Hepatocyte (in vitro differentiated cells): ENCODE results near the gene PCYT1B. TPM values are rescaled to one million over a fixed set of nuclear protein-coding genes. Genes with fewer than 3 reads are reported as not detected.

Experiments used
- DNase-seq: peaks from one replicate; pipeline ENCODE4 v3.0.0-alpha.2; 2016; ENCODE audit warnings: low spot score
- H2AFZ ChIP-seq: fragments of 200-600 bp; sonication (generic); 2 replicates; pipeline ENCODE4 v1.6.0; 2016; ENCODE audit warnings: antibody characterized with exemption, mild to moderate bottlenecking
- H3K27ac ChIP-seq: fragments of 200-600 bp; sonication (generic); 2 replicates; pipeline ENCODE4 v1.5.1; 2016; ENCODE audit warnings: mild to moderate bottlenecking
- H3K27me3 ChIP-seq: fragments of 200-600 bp; sonication (generic); 2 replicates; pipeline ENCODE4 v1.6.1; 2016
- H3K36me3 ChIP-seq: fragments of 200-600 bp; sonication (generic); replicated peaks from 2 replicates; pipeline ENCODE4 v1.5.1; 2016; ENCODE audit warnings: low read depth; ENCODE audit not compliant: insufficient read depth
- H3K4me1 ChIP-seq: fragments of 200-600 bp; sonication (generic); 2 replicates; pipeline ENCODE4 v1.5.1; 2016; ENCODE audit warnings: mild to moderate bottlenecking, moderate library complexity; ENCODE audit not compliant: insufficient read depth
- H3K4me2 ChIP-seq: fragments of 200-600 bp; sonication (generic); 2 replicates; pipeline ENCODE4 v1.6.0; 2016
- H3K4me3 ChIP-seq: fragments of 200-600 bp; sonication (generic); 2 replicates; pipeline ENCODE4 v1.5.1; 2016; ENCODE audit warnings: mild to moderate bottlenecking
- H3K79me2 ChIP-seq: fragments of 200-600 bp; sonication (generic); 2 replicates; pipeline ENCODE4 v1.6.0; 2017; ENCODE audit warnings: mild to moderate bottlenecking
- H3K9me2 ChIP-seq: fragments of 200-600 bp; sonication (generic); replicated peaks from 2 replicates; pipeline ENCODE4 v1.6.0; 2017; ENCODE audit warnings: mild to moderate bottlenecking; ENCODE audit not compliant: insufficient read depth
- H3K9me3 ChIP-seq: fragments of 200-600 bp; sonication (generic); 2 replicates; pipeline ENCODE4 v1.5.1; 2016; ENCODE audit warnings: low read depth, mild to moderate bottlenecking
- H4K20me1 ChIP-seq: fragments of 200-600 bp; sonication (generic); 2 replicates; pipeline ENCODE4 v1.6.0; 2016; ENCODE audit warnings: mild to moderate bottlenecking; ENCODE audit not compliant: insufficient read depth, poor library complexity, severe bottlenecking
- EZH2 ChIP-seq: fragments of 200-600 bp; sonication (generic); IDR thresholded peaks from 2 replicates; pipeline ENCODE4 v1.6.1; 2016; ENCODE audit warnings: antibody characterized with exemption, mild to moderate bottlenecking, borderline replicate concordance
- EZH2phosphoT487 ChIP-seq: fragments of 200-600 bp; sonication (generic); IDR thresholded peaks from one replicate; pipeline ENCODE4 v1.6.1; 2018; ENCODE audit warnings: antibody characterized with exemption, mild to moderate bottlenecking, low read depth, moderate library complexity; ENCODE audit not compliant: unreplicated experiment, severe bottlenecking
- WGBS: methylation state at CpG from one replicate; pipeline ENCODE4 v1.1.6; 2016; ENCODE audit warnings: low lambda C conversion rate; ENCODE audit errors: missing lambda C conversion rate; 5-methylcytosine and 5-hydroxymethylcytosine counted together
- polyA plus RNA-seq: library from polyadenylated mRNA; unstranded; fragments of >200 nt; fragmentation: Nextera tagmentation; extraction: Ambion mirVana; gene quantifications from 2 replicates; pipeline ENCODE4 v1.2.1, GENCODE V29; 2016
- total RNA-seq: library from RNA; depleted of rRNA; stranded (reverse); fragments of >200 nt; gene quantifications from 2 replicates; pipeline ENCODE4 v1.2.3, GENCODE V29; 2014
- TF ChIP-seq, protein P1 (sequence below): fragments of 200-600 bp; sonication (generic); IDR thresholded peaks from 2 replicates; pipeline ENCODE4 v1.5.1; 2016; ENCODE audit warnings: antibody characterized with exemption, mild to moderate bottlenecking; ENCODE audit not compliant: poor library complexity

PCYT1B gene
- total and polyA plus RNA-seq, 2 experiments from 2014 or later = 7.8 to 17.1 TPM

DNA sequence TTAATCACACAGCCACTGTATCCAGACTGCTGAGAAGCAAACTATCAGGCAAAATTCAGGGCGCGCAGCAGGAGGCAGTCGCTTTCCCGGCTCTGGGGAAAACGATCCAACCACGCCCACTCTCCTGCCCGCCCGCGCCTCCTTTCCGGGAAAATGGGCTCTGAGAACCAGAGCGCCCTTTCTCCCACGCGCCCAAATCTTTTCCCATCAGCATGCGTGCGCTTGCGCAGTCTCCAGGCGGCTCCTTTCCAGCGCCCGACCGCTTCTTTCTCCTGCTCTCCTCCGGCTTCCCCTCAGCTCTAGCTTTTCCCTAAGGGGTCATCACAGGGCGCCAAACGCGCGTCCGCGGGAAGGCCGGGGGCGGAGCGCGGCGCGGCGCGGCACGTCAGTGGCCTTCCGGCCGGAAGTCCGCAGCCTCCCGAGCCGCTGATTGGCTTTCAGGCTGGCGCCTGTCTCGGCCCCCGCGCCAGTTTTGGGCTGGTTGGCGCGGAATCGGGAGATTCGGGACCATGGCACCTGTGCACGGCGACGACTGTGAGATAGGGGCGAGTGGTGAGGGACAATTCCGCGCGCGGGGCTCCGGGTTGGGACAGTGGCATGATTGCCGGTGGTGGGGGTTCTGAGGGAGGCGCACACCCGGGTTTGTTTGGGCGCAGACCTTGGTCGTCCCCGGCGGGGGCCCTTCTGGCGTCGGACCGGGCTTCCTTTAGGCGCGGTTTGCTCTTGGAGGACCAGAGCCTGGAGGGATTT lies 46.5 kb upstream of the PCYT1B start, which contains the start of gene POLA1:
Gene POLA1, plus strand, starts transcription at position 466 of the 750 bp plus-strand sequence. Its CDS starts 44 bp downstream, at position 510.
- H3K79me2 ChIP-seq = peaks cover 46% of the 10 kb centered on the region
- peak within 1 kb of the TSS; percentile 79 for H2AFZ ChIP-seq
- under 1% methylated on average over 69 of the region's 70 CpGs for WGBS
- H3K4me1 ChIP-seq = peaks cover 8% of the 10 kb centered on the region
- no peak for TF ChIP-seq EZH2phosphoT487
- TF ChIP-seq, protein P1, sequence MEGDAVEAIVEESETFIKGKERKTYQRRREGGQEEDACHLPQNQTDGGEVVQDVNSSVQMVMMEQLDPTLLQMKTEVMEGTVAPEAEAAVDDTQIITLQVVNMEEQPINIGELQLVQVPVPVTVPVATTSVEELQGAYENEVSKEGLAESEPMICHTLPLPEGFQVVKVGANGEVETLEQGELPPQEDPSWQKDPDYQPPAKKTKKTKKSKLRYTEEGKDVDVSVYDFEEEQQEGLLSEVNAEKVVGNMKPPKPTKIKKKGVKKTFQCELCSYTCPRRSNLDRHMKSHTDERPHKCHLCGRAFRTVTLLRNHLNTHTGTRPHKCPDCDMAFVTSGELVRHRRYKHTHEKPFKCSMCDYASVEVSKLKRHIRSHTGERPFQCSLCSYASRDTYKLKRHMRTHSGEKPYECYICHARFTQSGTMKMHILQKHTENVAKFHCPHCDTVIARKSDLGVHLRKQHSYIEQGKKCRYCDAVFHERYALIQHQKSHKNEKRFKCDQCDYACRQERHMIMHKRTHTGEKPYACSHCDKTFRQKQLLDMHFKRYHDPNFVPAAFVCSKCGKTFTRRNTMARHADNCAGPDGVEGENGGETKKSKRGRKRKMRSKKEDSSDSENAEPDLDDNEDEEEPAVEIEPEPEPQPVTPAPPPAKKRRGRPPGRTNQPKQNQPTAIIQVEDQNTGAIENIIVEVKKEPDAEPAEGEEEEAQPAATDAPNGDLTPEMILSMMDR = peak; percentile 50
- DNase-seq = peak; percentile 99
- no peaks in the 10 kb centered on the region for H3K9me3 ChIP-seq
- peak within 1 kb of the TSS; percentile 55 for H3K4me3 ChIP-seq
- H3K9me2 ChIP-seq = no peaks in the 10 kb centered on the region
- H3K36me3 ChIP-seq = no peaks in the 10 kb centered on the region
- peak within 1 kb of the TSS; percentile 82 for H3K4me2 ChIP-seq
- H3K27ac ChIP-seq = peak within 1 kb of the TSS; percentile 79
- no peaks in the 10 kb centered on the region for H4K20me1 ChIP-seq
- H3K27me3 ChIP-seq = no peaks in the 10 kb centered on the region

DNA sequence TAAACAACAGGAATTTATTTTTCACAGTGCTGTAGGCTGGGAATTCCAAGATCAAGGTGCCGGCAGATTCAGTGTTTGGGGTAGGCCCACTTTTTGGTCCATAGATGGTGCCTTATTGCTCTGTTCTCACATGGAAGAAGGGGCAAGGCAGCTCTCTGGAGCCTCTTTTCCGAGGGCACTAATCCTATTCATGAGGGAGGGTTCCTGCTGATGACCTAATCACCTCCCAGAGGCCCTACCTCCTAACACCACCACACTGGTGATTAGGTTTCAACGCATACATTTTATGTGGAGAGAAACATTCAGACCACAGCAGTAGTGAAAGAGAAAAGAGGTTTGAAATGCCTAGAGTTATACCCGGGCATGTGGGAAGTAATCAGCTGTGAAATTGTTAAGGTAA lies 45.2 kb upstream of the PCYT1B start:
- Histone ChIP-seq H3K36me3 (no peaks in the 10 kb centered on the region), H3K27ac (no peak overlapping the region), H3K4me3 (no peak overlapping the region), H3K4me1 (peaks cover 8% of the 10 kb centered on the region), H3K9me2 (no peaks in the 10 kb centered on the region), H3K9me3 (no peaks in the 10 kb centered on the region), H3K4me2 (no peak overlapping the region), H3K27me3 (no peaks in the 10 kb centered on the region), H4K20me1 (no peaks in the 10 kb centered on the region), H3K79me2 (peaks cover 33% of the 10 kb centered on the region), H2AFZ (peak overlapping the region; percentile 79)
- WGBS = 50% methylated on average over 4 of the region's 4 CpGs
- no peak for DNase-seq
- no peak for TF ChIP-seq EZH2

DNA sequence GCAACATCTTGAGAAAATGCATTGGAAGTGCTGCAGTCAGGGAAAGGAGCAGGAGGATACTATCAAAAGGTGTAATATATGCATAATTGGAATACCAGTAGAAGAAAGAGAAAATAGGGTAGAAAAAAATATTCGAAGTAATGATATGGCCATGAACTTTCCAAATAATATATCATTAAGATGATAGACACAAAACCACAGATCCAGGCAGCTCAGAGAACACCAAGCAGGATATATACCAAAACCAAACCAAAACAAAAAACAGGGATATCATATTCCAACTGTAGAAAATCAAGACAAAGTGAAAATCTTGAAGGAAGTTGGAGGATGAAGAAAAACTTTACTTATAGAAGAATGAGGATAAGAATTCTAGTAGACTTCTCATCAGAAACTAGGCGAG lies 36.9 kb upstream of the PCYT1B start:
- H3K4me3 ChIP-seq = no peak overlapping the region

More for the DNA sequence above, 36.9 kb upstream of the PCYT1B start:
- H4K20me1 ChIP-seq = no peaks in the 10 kb centered on the region
- TF ChIP-seq EZH2phosphoT487 (no peak), EZH2 (no peak)
- TF ChIP-seq, protein P1 = no peak
- no peaks in the 10 kb centered on the region for H3K9me3 ChIP-seq
- H3K79me2 ChIP-seq = no peaks in the 10 kb centered on the region
- no peaks in the 10 kb centered on the region for H3K36me3 ChIP-seq
- H3K27me3 ChIP-seq = no peaks in the 10 kb centered on the region
- H2AFZ ChIP-seq = no peak overlapping the region
- H3K4me2 ChIP-seq = no peak overlapping the region
- 90% methylated on average over 2 of the region's 2 CpGs for WGBS
- H3K4me1 ChIP-seq = no peaks in the 10 kb centered on the region
- H3K9me2 ChIP-seq = no peaks in the 10 kb centered on the region
- DNase-seq = no peak
- no peak overlapping the region for H3K27ac ChIP-seq
